Uterus (tissue), 4 donors: ENCODE results near the gene COL15A1. TPM values are rescaled to one million over a fixed set of nuclear protein-coding genes. Genes with fewer than 3 reads are reported as not detected.
A peak's percentile ranks its signal among the peaks of the same experiment; 100 is the strongest.

Experiments used
- DNase-seq, 2 donors: peaks; one replicate each; pipeline ENCODE4 v3.0.0-alpha.2; 2019 to 2020
- H3K27ac ChIP-seq, 2 donors: fragments of 200-600 bp; sonication (generic); 1 replicate in 1 of 2; 2 replicates in 1 of 2; pipeline ENCODE4 v1.5.1; 2016 to 2018
- H3K27me3 ChIP-seq, 2 donors: fragments of 200-600 bp; sonication (generic); one replicate each; pipeline ENCODE4 v1.5.1; 2018 to 2019; ENCODE audit warnings: control low read depth in 1 of 2
- H3K36me3 ChIP-seq, 2 donors: fragments of 200-600 bp; sonication (generic); one replicate each; pipeline ENCODE4 v1.5.1; 2019; ENCODE audit warnings: control low read depth in 1 of 2
- H3K4me1 ChIP-seq, 2 donors: fragments of 200-600 bp; sonication (generic); one replicate each; pipeline ENCODE4 v1.5.1; 2018 to 2019; ENCODE audit warnings: control low read depth in 1 of 2
- H3K4me3 ChIP-seq, 2 donors: fragments of 200-600 bp; sonication (generic); 1 replicate in 1 of 2; 2 replicates in 1 of 2; pipeline ENCODE4 v1.5.1; 2018 to 2019; ENCODE audit warnings: mild to moderate bottlenecking in 1 of 2
- H3K9me3 ChIP-seq, 2 donors: fragments of 200-600 bp; sonication (generic); one replicate each; pipeline ENCODE4 v1.5.1; 2019; ENCODE audit warnings: control low read depth in 1 of 2
- POLR2A ChIP-seq, 2 donors: fragments of 450-650 bp; IDR thresholded peaks; one replicate each; pipeline ENCODE4 v1.6.1; 2016; ENCODE audit warnings: antibody characterized with exemption in 2 of 2, mild to moderate bottlenecking in 1 of 2, moderate library complexity in 1 of 2
- intact Hi-C: fragments of 100-400 bp; cut with DNase I; formaldehyde crosslinking; loops from one replicate; pipeline ENCODE4 v1.15.1; 2023; ENCODE audit warnings: low total_unique reads
- total RNA-seq, 4 donors: library from RNA; depleted of rRNA in 3 of 4; stranded (reverse); fragments of >200 nt in 3 of 4; gene quantifications; one replicate each; pipeline versions ENCODE4 v1.1.0 to v1.2.4, GENCODE V29; 2014 to 2023
- TF ChIP-seq, protein P1 (sequence below), 4 experiments: fragments of 200-600 bp in 2 of 4; fragments of 450-650 bp in 2 of 4; sonication (generic) in 2 of 4; IDR thresholded peaks; one replicate each; pipeline ENCODE4 v1.5.1; 2016 to 2019; ENCODE audit warnings: antibody characterized with exemption in 4 of 4, mild to moderate bottlenecking in 2 of 4, moderate library complexity in 1 of 4
- donor health status: DM: yes; HTN: yes; CAD: no.

Gene COL15A1
- total RNA-seq, 4 donors from 2014 or later = 20.3 to 160 (median 50.4) TPM

DNA sequence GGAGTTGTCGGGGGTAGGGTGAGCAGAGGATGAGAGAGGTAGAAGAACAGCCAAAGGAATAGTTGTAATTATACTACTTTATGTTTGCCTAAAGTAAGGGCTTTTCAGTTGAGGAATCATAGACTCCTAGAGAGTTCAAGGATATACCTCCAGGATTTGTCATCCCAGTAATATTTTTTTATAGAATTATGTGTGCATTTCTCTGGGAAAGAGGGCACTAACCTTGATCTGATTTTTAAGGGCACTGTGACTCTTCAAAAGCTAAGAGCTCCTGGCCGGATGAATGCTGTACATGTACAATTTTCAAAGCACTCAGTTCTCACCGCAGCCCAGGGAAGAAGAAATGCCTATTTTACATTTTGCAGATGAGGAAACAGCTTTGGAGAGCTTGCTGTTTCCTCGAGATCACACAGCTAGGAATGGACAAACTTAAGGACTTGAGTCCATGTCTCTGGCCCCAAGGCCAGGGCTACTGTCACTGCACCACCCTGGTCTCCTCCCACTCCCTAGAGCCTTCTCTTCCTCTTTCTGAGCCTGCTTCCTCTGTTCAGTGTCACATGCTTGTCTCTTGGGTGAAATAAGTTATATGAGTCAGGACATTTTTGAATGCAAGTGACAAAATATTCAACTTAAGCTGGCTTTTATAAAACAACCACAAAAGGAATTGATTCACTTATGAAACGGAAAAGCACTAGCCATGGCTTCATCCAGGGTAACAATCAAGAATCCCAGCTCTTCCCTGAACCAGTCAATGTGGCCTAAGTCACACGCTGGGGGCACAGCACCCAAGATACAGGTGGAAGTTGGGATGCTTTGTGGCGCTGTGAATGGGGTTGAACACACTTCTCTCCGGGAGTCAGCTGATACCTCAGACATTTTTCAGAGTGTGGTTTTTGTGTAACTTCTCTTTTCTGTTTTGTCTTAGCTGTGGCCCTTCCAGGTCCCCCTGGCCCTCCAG lies 115.5 kb downstream of the COL15A1 start:
- TF ChIP-seq, protein P1, sequence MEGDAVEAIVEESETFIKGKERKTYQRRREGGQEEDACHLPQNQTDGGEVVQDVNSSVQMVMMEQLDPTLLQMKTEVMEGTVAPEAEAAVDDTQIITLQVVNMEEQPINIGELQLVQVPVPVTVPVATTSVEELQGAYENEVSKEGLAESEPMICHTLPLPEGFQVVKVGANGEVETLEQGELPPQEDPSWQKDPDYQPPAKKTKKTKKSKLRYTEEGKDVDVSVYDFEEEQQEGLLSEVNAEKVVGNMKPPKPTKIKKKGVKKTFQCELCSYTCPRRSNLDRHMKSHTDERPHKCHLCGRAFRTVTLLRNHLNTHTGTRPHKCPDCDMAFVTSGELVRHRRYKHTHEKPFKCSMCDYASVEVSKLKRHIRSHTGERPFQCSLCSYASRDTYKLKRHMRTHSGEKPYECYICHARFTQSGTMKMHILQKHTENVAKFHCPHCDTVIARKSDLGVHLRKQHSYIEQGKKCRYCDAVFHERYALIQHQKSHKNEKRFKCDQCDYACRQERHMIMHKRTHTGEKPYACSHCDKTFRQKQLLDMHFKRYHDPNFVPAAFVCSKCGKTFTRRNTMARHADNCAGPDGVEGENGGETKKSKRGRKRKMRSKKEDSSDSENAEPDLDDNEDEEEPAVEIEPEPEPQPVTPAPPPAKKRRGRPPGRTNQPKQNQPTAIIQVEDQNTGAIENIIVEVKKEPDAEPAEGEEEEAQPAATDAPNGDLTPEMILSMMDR (IDR thresholded peaks at IDR 0.05) = no peak
- no peak for TF ChIP-seq POLR2A (IDR thresholded peaks at IDR 0.05)

GRCh38 chr9:99060621-99061020 lies 116.9 kb downstream of the COL15A1 start:
- DNase-seq = no peak
- intact Hi-C loops = no loop called here
- H3K4me3 ChIP-seq = no peak overlapping the region
- no peaks in the 10 kb centered on the region for H3K9me3 ChIP-seq
- no peaks in the 10 kb centered on the region for H3K27me3 ChIP-seq
- TF ChIP-seq, protein P1 (IDR thresholded peaks at IDR 0.05) = no peak
- TF ChIP-seq POLR2A (IDR thresholded peaks at IDR 0.05) = no peak
- H3K27ac ChIP-seq = no peak overlapping the region
- no peaks in the 10 kb centered on the region for H3K4me1 ChIP-seq
- no peaks in the 10 kb centered on the region for H3K36me3 ChIP-seq

More for the DNA sequence above, 115.5 kb downstream of the COL15A1 start:
- Histone ChIP-seq H3K36me3 (no peaks in the 10 kb centered on the region), H3K9me3 (no peaks in the 10 kb centered on the region), H3K4me3 (no peak overlapping the region), H3K4me1 (no peaks in the 10 kb centered on the region), H3K27me3 (no peaks in the 10 kb centered on the region), H3K27ac (peak overlapping the region; percentile 9 to 56)
- no peak for DNase-seq
- intact Hi-C loops = no loop called here

DNA sequence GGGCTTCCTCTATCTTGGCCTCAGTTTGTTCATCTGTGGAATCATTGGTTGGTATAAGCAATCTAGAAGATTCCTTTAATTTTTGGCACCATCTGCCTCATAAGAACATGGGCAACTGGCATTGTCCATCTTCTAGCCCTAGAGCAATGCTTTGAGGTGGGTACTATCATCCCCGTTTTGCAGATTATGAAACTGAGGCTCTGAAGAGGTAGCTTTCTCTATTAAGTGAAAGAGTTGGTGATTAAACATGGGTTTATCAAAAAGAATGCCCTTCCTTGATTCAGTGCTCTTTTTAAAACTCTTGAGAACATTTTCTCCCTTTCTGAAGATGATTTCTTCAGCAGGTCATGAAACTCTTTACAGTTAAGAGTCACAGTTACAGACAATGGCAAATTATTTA lies 118.8 kb downstream of the COL15A1 start:
- Histone ChIP-seq H3K4me3 (no peak overlapping the region), H3K36me3 (no peaks in the 10 kb centered on the region), H3K4me1 (no peaks in the 10 kb centered on the region), H3K27ac (no peak overlapping the region), H3K27me3 (no peaks in the 10 kb centered on the region), H3K9me3 (no peaks in the 10 kb centered on the region)
- DNase-seq = no peak
- TF ChIP-seq POLR2A (IDR thresholded peaks at IDR 0.05) = no peak
- TF ChIP-seq, protein P1 (IDR thresholded peaks at IDR 0.05) = no peak
- intact Hi-C loops = no loop called here

DNA sequence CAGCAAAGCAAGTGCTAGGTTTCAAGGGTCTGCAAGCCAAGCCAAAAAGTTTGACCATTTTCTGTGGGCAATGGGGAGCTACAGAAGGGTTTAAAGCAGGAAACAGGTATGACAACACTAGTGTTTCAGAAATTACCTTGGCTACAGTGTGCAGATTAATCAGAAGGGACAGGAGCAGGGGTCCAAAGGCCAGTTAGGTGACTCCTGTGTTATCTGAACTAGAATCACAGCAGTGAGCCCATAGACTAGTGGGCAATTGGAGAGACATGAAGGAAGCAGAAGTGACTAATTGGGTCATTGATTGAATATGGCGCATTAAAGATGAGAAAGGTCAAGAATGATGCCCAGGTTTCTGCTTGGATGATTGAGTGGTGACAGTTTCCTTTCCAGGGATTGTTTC lies 119.8 kb downstream of the COL15A1 start:
- H3K36me3 ChIP-seq = no peaks in the 10 kb centered on the region
- no peaks in the 10 kb centered on the region for H3K4me1 ChIP-seq
- no peak overlapping the region for H3K4me3 ChIP-seq
- H3K27me3 ChIP-seq = no peaks in the 10 kb centered on the region
- no peak for TF ChIP-seq POLR2A (IDR thresholded peaks at IDR 0.05)
- no peak overlapping the region for H3K27ac ChIP-seq
- intact Hi-C loops = no loop called here
- H3K9me3 ChIP-seq = no peaks in the 10 kb centered on the region
- DNase-seq = no peak

DNA sequence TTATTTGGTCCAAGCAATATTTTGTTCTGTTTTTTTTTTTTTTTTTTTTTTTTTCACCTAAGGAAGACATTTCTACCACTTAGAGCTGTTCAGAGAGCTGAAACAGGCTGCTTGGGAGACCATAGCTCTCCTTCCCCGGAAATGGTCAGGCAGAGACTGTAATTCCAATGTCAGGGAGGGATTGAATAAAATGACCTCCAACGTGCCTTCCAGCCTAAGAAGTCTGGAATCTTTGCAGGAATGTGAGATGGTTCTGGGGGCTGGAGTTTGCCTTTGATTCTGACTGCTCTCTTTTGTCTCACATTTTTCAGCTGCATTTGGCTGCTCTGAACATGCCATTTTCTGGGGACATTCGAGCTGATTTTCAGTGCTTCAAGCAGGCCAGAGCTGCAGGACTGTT lies 122.9 kb downstream of the COL15A1 start:
- TF ChIP-seq, protein P1 (IDR thresholded peaks at IDR 0.05) = no peak
- TF ChIP-seq POLR2A (IDR thresholded peaks at IDR 0.05) = no peak
- no peaks in the 10 kb centered on the region for H3K4me1 ChIP-seq
- H3K4me3 ChIP-seq = no peak overlapping the region
- H3K9me3 ChIP-seq = no peaks in the 10 kb centered on the region
- H3K27me3 ChIP-seq = no peaks in the 10 kb centered on the region
- no peak overlapping the region for H3K27ac ChIP-seq
- DNase-seq = no peak
- intact Hi-C loops = no loop called here
- no peaks in the 10 kb centered on the region for H3K36me3 ChIP-seq
